GM12891 (cell line): ENCODE data around the gene TBC1D22A.

ENCODE experiments used
- POLR2A ChIP-seq: IDR thresholded peaks from 2 replicates; pipeline ENCODE4 v1.6.1; 2011; ENCODE audit warnings: low read depth, low read length, control low read depth
- POLR2AphosphoS5 ChIP-seq: IDR thresholded peaks from 2 replicates; pipeline ENCODE4 v1.6.1; 2011; ENCODE audit warnings: low read depth, low read length, control low read depth

DNA sequence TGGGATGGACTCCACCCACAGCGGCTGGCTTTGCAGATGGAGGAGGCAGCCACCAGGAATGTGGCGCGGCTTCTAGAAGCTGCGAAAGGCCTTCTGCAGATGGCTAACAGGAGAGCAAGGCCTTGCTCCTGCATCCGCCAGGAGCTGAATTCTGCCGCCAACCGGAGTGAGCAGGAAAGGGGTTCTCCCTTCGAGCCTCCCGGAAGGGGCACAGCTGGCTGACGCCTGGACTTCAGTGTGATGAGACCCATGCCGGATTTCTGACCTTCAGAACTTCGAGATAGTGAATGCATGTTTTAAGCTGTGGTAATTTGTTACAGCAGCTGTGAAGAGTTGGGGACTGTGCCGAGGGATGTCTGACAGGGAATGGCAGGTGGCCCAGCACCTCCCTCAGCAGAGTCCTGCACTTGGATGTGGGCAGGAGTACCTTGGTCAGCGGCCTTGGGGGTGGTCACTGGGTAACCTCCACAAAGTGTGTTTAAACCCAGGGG is 7.7 kb downstream of the TBC1D22A start:
- TF ChIP-seq POLR2AphosphoS5 (no peak), POLR2A (no peak)
